C1 segment of cervical spinal cord (tissue), 14 donors: Measurements from ENCODE around the gene DAND5.
A peak's percentile ranks its signal among the peaks of the same experiment; 100 is the strongest.

ENCODE experiments used
- DNase-seq, 14 donors: peaks; one replicate each; lab custom pipeline; 2025; lab: John Stamatoyannopoulos, UW

Gene DAND5

DNA sequence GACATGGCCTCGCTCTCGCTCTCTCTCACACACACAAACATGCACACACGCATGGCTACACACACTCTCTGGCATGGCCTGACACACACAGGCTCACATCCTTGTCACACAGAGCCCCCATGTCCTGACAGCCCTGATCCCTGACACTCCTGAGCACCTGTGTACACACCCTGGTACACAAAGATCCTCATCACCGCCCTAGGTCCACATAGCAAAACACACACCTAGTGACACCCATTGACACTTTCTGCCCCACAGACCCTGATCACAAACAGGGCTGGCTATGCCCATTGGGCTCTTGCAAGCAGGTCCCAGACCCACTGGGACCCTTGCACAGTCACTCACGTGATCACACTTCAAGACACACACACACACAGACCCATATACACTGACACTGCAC lies 21.9 kb downstream of the DAND5 start:
- no peak for DNase-seq

GRCh38 chr19:12992729-12993128 lies 23.4 kb downstream of the DAND5 start:
- DNase-seq: no peak

DNA sequence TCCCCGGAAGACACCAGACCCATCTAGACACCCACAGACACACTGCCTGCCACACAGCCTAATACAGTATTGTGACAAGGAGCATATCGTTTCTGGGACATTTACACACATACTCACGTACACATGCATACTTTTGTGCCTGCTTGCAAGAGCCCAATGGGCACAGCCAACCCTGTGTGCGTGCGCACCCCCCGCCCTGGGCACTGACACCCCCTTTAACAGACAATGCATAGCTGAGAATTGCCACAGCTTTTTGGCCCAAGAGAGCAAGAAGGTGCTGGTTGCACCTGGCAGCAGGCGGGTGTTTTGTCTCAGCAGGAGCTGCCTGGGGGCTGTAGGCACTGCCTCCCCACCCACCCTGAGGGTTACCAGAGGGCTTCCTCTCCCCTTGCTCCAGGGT lies 24.2 kb downstream of the DAND5 start:
- DNase-seq: no peak

DNA sequence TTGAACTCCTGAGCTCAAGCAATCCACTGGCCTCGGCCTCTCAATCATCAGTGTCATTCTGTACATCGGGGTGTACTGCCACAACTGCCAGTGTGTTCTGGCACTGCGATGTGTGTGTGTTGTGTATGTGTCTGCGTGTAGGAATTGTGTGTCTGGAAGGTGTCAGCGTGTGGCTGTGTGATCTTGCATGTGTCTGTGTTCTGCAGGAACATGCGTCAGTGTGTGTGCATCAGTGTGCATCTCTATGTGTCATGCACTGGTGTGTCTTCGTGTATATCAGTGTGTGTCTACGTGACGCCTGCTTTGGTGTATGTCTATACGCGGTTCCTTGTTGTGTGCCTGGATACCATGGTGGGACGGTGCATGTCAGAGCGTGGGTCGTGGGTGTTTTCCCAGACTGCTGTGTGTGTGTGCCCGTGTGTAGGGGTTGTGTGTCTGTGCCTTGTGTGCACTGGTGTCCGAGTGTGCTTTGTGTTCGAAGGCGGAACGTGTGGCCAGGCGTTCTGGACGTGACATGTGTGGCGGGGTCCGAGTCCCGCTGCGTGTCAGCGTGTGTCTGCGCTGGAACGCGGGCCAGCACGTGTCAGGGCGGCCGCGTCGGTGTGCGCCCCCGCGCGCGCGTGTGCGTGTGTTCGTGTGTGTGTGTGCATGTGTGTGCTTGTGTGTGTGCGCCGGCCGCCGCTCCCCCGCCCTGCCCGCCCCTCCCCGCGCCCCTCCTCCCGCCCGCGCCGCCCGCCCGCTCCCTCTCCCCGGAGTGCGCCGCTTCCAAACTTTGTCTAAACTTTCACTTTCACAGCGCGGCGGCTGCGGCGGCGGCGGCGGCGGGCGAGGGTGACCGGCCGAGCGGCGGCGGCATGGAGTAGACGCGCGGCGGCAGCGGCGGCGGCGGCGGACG lies 25.6 kb downstream of the DAND5 start, which contains the start of gene NFIX:
NFIX (plus strand) TSS at position 775 of the 895 bp plus-strand sequence. CDS start 363 bp downstream, outside the sequence.
- peak in 4 of 14 donors; percentile 25 to 58 (median 38) for DNase-seq

DNA sequence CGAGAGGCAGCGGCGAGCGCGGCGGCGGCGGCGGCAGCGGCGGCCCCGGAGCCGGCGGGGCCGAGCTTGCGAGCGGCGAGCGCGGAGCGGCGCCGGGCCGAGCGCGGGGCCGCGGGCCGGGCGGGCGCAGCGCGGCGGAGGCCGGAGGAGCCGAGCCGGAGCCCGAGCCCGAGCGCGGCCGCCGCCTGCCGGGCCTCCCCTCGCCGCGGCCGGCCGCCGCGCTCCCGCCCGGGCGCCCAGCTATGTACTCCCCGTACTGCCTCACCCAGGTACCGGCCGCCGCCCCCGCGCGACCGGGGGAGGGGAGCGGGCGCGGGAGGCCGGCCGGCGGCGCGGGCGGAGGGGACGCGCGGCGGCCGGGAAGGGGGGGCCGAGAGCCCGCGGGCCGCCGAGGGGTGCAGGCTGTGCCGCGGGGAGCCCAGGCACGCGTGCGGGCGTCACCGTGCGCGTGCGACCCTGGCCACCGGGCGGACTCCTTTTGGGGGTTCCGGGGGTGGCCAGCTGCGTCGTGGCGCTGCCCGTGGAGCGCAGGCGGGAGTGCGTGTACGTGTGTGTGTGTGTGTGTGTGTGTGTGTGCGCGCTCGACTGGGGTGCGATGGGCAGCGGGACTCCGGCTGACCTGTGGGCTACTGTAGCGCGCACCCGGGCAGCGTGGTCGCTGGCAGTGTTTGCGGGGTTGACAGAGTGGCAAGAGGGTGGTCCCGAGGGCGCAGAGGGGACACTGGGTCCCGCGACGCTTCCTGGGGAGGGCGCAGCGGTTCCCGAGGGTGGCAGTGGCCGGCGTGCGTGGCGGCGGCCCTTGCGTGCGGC lies 26.4 kb downstream of the DAND5 start:
- peak in 2 of 14 donors; percentile 44 to 50 for DNase-seq

- peak in 3 of 14 donors; percentile 49 to 55 (median 54) for DNase-seq
Observed at GRCh38 chr19:12996406-12997094, 27.2 kb downstream of the DAND5 start.

- no peak for DNase-seq
Observed at GRCh38 chr19:12997179-12997966, 28.0 kb downstream of the DAND5 start.

GRCh38 chr19:12997967-12998940 lies 28.9 kb downstream of the DAND5 start:
- no peak for DNase-seq

DNA sequence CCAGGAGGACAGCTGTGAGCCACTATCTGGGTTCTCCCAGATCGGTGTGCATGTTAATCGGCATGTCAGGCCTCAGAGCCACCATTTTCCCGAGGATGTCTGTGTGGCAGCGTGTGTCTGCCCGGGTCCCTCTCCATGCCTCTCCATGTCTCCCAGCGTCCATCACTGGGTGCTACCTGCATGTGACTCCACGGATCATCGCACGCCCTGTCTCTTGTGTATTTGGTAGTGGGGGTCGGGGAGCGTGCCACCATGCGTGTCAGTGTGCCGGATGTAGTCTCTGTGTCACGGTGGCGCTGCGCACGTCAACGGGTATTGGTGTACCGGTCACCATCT lies 31.8 kb downstream of the DAND5 start:
- no peak for DNase-seq

DNA sequence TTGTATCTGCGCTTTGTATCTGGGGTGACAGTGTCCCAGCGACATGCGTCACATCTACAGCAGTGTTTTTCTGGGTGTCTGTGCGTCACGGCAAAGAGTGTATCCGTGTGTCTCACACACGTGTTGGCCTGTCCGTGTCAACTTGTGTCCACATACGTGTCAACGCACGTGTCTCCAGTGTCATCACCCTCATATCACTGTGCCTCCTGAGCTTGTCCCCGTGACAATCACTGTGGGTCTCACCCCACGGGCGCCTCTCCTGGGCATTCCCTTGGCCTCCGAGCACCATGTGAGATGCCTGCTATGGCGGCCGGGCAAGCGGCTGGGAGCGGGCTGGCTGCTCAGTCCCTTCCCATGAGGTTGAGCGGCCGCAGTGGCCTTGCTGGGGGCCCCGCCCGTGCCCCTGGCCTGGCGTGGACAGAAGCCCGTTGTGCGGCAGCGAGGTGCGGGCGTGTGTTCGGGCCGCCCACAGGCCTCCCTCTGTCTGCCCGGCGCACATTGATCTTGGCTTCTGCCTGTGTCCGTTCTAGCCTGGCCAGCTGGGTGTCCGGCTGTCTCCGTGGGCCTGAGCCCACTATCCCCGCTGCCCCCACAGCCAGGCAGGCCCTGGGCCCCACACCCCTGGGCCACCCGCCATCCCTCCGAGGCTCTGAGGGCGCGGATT lies 32.3 kb downstream of the DAND5 start:
- peak in 11 of 14 donors; percentile 48 to 93 (median 87) for DNase-seq

DNA sequence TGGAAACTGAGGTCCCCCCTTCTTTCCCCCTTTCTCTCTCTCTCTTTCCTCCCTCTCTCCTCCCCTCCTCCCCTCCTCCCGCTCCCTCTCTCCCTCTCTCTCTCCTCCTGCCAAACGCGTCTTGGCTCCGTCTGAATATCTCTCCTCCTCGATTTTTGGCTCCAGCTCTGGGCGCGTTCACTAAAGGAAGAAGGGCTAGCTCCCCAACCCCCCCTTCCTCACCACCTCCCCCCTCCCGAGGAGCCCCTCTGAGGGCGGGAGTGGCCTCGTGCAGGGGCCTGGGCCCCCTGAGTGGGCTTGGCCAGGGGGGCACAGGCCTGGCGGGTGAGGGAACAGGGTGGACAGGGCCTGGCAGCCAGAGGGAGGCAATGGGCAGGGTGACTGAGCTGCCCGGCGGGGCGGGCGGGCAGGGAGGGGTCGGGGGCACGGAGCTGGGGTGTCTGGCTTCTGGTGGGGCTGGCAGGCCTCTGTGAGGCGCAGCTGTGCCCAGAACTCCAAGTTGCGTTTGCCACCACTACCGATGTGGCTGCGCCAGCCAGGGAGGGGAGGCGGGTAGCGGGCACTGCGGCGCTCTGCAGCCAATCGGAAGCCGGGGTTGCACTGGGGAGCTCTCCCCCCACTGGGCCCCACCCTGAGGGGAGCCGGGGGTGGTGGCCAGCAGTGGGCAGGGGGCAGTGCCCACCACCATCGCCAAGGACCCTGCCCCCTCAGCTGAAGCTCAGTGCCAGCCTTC lies 33.0 kb downstream of the DAND5 start:
- DNase-seq: peak; percentile 48 to 99 (median 89)

DNA sequence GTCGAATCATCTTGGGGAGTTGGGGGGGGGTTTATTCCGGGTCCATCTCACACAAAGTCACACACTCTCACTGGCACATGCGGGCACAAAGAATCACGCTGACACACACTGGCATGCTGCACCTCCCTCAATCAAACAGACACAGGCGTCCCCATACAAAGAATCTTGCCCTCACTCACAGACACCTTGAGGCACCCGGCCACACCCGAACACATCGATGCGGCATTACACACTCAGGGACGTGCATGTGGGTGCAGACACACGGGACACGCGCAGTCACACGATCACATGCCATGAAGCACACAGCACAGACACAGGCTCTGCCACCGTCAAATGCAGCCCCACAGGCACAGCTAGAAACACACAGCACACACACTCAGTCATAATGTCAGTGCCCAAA lies 33.7 kb downstream of the DAND5 start:
- peak in 3 of 14 donors; percentile 33 to 81 (median 56) for DNase-seq

DNA sequence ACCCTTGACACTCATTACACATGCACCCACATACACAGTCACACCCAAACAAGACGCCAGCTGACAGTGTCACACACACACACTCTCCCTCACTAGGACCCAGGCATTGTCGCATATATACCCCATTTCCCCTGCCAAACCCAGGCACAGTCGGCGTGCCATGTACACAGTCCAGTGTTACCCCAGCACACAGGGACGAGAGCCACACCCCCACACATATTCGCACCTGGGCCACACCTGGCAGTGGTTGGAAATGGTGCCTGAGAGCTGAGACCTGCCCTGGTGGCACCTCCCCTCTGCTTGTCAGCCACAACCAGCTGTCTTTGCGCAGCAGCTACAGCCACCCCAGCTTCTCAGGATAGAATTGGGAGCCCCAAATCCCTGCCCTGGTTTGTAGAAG lies 34.9 kb downstream of the DAND5 start:
- no peak for DNase-seq

- DNase-seq: no peak
Observed at GRCh38 chr19:13005253-13005652, 35.9 kb downstream of the DAND5 start.

GRCh38 chr19:13005861-13006370 lies 36.5 kb downstream of the DAND5 start:
- no peak for DNase-seq

DNA sequence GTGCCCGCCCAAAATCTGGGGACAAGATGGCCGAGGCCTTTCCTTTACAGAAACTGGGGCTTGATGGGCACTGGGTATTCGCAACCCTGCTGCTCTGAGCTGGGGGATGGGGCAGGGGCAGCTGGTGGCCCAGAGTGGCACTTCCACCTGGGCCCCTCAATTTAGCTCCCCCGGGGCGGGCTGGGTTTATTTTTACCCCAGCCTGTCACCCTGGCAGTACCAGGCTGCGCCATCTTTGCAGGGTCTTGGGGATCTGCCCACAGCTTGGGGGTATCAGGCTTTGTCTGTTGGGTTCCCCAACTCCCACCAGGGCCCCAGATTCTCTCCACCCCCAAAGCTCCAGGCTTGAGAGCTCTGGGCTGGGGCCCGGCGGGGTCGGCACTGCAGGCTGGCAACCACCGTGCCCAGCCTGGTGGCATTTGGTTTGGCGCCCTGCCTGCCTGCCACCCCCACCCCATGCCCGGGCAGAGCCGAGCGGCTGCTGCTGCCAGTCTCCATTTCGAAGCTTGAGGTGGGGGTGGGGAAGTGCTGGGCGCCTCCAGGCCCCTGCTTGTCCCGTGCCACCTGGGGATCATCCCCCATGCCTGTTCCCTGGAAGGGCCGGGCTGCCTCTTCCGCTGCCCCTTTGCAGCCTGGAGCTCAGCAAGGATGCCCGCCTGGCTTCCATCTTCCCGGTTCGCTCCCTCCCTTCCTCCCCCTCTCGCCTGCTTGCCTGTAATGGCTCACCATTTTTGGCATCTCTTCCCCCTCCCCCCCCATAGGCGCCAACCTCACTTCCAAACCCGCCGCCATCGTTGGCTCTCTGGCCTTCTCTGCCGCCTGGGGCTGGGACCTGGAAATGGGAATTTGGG lies 37.3 kb downstream of the DAND5 start:
- DNase-seq: peak in 1 of 14 donors; percentile 15

- DNase-seq: peak in 2 of 14 donors; percentile 41 to 42
Observed at GRCh38 chr19:13007292-13008045, 38.1 kb downstream of the DAND5 start.
